HepG2 (cell line): ENCODE data around the gene PARVB. TPM values are rescaled to one million over a fixed set of nuclear protein-coding genes. Genes with fewer than 3 reads are reported as not detected.

Experiments
- ATAC-seq: fragments of 200-7000 bp; cut with Tn5 transposase; 3 replicates; pipeline ENCODE4 v1.9.1; 2020; ENCODE audit warnings: mild to moderate bottlenecking, moderate library complexity
- BruUV-seq: library from RNA; stranded (reverse); fragments of 400-500 nt; replicated peaks from 2 replicates; lab custom pipeline; 2021; lab: Mats Ljungman, UMichigan
- CTCF ChIA-PET: fragments of 300-600 bp; formaldehyde crosslinking; extraction: SDS; loops from one replicate; lab custom pipeline; 2021; ENCODE audit warnings: low total read pairs, inconsistent platforms, low intra/inter-chr PET ratio; lab: Yijun Ruan, JAX
- POLR2A ChIA-PET: fragments of 350-600 bp; sonication (Branson Sonifier 250); formaldehyde crosslinking; loops from one replicate; lab custom pipeline; 2020; ENCODE audit warnings: antibody characterized with exemption, inconsistent platforms; lab: Yijun Ruan, JAX
- DNase-seq: peaks from one replicate; pipeline ENCODE4 v3.0.0-alpha.2; 2015; ENCODE audit warnings: low spot score
- FAIRE-seq: peaks from 3 replicates; lab custom pipeline; 2011; peaks lifted over from hg19 to GRCh38; lab: Jason Lieb, UNC
- H2AFZ ChIP-seq: one replicate; pipeline ENCODE4 v1.6.1; 2011; ENCODE audit warnings: low read length, inconsistent platforms
- H3K27ac ChIP-seq: fragments of 300-600 bp; 3 replicates; pipeline ENCODE4 v1.8.0; 2011; ENCODE audit warnings: mixed run types, mild to moderate bottlenecking, mixed read lengths, low read length, inconsistent platforms; ENCODE audit not compliant: insufficient read depth; ENCODE audit errors: extremely low read length
- H3K27me3 ChIP-seq, 2 experiments: fragments of 200-600 bp in 1 of 2; 2 replicates in 1 of 2; 3 replicates in 1 of 2; pipeline versions ENCODE4 v1.6.0 to v1.8.0; 2011; ENCODE audit warnings: low read length in 2 of 2, mild to moderate bottlenecking in 2 of 2, moderate library complexity in 2 of 2, inconsistent platforms in 1 of 2; ENCODE audit not compliant: insufficient read depth in 2 of 2, control insufficient read depth in 1 of 2
- H3K36me3 ChIP-seq, 2 experiments: fragments of 200-600 bp in 1 of 2; replicated peaks in 1 of 2; 2 replicates in 1 of 2; 3 replicates in 1 of 2; pipeline versions ENCODE4 v1.5.1 to v1.8.0; 2011; ENCODE audit warnings: low read length in 2 of 2, inconsistent platforms in 1 of 2; ENCODE audit not compliant: insufficient read depth in 2 of 2, control insufficient read depth in 1 of 2
- H3K4me1 ChIP-seq: 2 replicates; pipeline ENCODE4 v1.5.1; 2012; ENCODE audit warnings: low read length, inconsistent platforms; ENCODE audit not compliant: insufficient read depth
- H3K4me2 ChIP-seq: 2 replicates; pipeline ENCODE4 v1.6.0; 2011; ENCODE audit warnings: low read depth, low read length, inconsistent platforms
- H3K4me3 ChIP-seq, 3 experiments: fragments of 200-600 bp in 1 of 3; sonication (generic), shearing (Covaris generic) in 1 of 3; replicated peaks in 1 of 3; 2 replicates each; pipeline ENCODE4 v1.5.1; 2011 to 2016; ENCODE audit warnings: low read length in 3 of 3, inconsistent platforms in 2 of 3, low read depth in 2 of 3, mild to moderate bottlenecking in 2 of 3, control low read depth in 1 of 3, mixed read lengths in 1 of 3; ENCODE audit not compliant: insufficient read depth in 1 of 3
- H3K79me2 ChIP-seq: one replicate; pipeline ENCODE4 v1.6.1; 2011; ENCODE audit warnings: low read length, inconsistent platforms; ENCODE audit not compliant: insufficient read depth
- H3K9ac ChIP-seq: 2 replicates; pipeline ENCODE4 v1.6.0; 2011; ENCODE audit warnings: mild to moderate bottlenecking, low read depth, low read length, inconsistent platforms; ENCODE audit not compliant: insufficient read depth
- H3K9me3 ChIP-seq: 2 replicates; pipeline ENCODE4 v1.5.1; 2012; ENCODE audit warnings: mild to moderate bottlenecking, low read length
- H4K20me1 ChIP-seq: 2 replicates; pipeline ENCODE4 v1.6.0; 2011; ENCODE audit warnings: inconsistent platforms, mild to moderate bottlenecking, low read length, moderate library complexity; ENCODE audit not compliant: insufficient read depth
- CBX2 ChIP-seq, 2 experiments: fragments of 200-600 bp in 1 of 2; sonication (generic); formaldehyde crosslinking in 1 of 2; IDR thresholded peaks; 2 replicates each; pipeline versions ENCODE4 v1.7.0 to v1.8.1; 2018 to 2022; ENCODE audit warnings: low read depth in 2 of 2, low read length in 1 of 2, mild to moderate bottlenecking in 1 of 2, missing genetic modification reagents in 1 of 2
- FLYWCH1 ChIP-seq: sonication (generic); formaldehyde crosslinking; IDR thresholded peaks from 2 replicates; pipeline ENCODE4 v1.8.1; 2023; ENCODE audit warnings: mild to moderate bottlenecking, missing genetic modification reagents
- PRPF4 ChIP-seq: fragments of 200-400 bp; formaldehyde crosslinking; IDR thresholded peaks from 2 replicates; pipeline ENCODE4 v1.6.1; 2016; ENCODE audit warnings: low read length, low read depth; ENCODE audit not compliant: poor library complexity, severe bottlenecking
- SATB2 ChIP-seq: sonication (generic); formaldehyde crosslinking; IDR thresholded peaks from 2 replicates; pipeline ENCODE4 v1.5.0; 2020; ENCODE audit warnings: missing genetic modification reagents
- SMYD3 ChIP-seq: sonication (generic); formaldehyde crosslinking; IDR thresholded peaks from 2 replicates; pipeline ENCODE4 v1.8.1; 2023; ENCODE audit warnings: mild to moderate bottlenecking, missing genetic modification reagents
- TBX3 ChIP-seq: fragments of 450-650 bp; IDR thresholded peaks from 2 replicates; pipeline ENCODE4 v1.6.1; 2017; ENCODE audit warnings: antibody characterized with exemption, mild to moderate bottlenecking, inconsistent platforms, borderline replicate concordance
- YY1 ChIP-seq: IDR thresholded peaks from 2 replicates; pipeline ENCODE4 v1.6.1; 2011; ENCODE audit warnings: low read length, low read depth, moderate library complexity, mild to moderate bottlenecking; ENCODE audit not compliant: insufficient read depth, insufficient replicate concordance
- ZNF296 ChIP-seq: sonication (generic); formaldehyde crosslinking; conservative IDR thresholded peaks from 2 replicates; pipeline ENCODE4 v1.5.0; 2020; ENCODE audit warnings: mild to moderate bottlenecking, missing genetic modification reagents
- ZNF317 ChIP-seq: sonication (generic); formaldehyde crosslinking; IDR thresholded peaks from 2 replicates; pipeline ENCODE4 v1.5.0; 2020; ENCODE audit warnings: mild to moderate bottlenecking, missing genetic modification reagents
- ZNF567 ChIP-seq: sonication (generic); formaldehyde crosslinking; IDR thresholded peaks from 2 replicates; pipeline ENCODE4 v1.8.1; 2023; ENCODE audit warnings: mild to moderate bottlenecking, missing genetic modification reagents, borderline replicate concordance
- ZNF709 ChIP-seq: sonication (generic); formaldehyde crosslinking; IDR thresholded peaks from 2 replicates; pipeline ENCODE4 v1.5.0; 2020; ENCODE audit warnings: mild to moderate bottlenecking, missing genetic modification reagents
- ZSCAN20 ChIP-seq: sonication (generic); formaldehyde crosslinking; IDR thresholded peaks from 2 replicates; pipeline ENCODE4 v1.4.0; 2020; ENCODE audit warnings: missing genetic modification reagents, mild to moderate bottlenecking, borderline replicate concordance
- WGBS: methylation state at CpG from one replicate; pipeline ENCODE4 v1.1.6; 2017; ENCODE audit warnings: low lambda C conversion rate; 5-methylcytosine and 5-hydroxymethylcytosine counted together
- in situ Hi-C: cut with HindIII; loops from 2 replicates; pipeline ENCODE4 v1.10.0; 2017; ENCODE audit warnings: low pct_unique_long_range_greater_than_20kb; ENCODE audit not compliant: extremely low pct_ligation_motif_present
- intact Hi-C: fragments of 100-400 bp; cut with micrococcal nuclease; formaldehyde crosslinking; loops from one replicate; pipeline ENCODE4 v1.10.0; 2022; ENCODE audit not compliant: unreplicated experiment
- polyA plus RNA-seq, 8 experiments: library from polyadenylated mRNA; depleted of rRNA in 3 of 8; stranded (reverse) in 7 of 8; unstranded in 1 of 8; fragments of >200 nt; fragmentation: Illumina TruSeq in 4 of 8; extraction: Trizol in 4 of 8; gene quantifications; 2 replicates each; pipeline versions ENCODE4 v1.2.1 to v1.2.3, GENCODE V29; 2011 to 2016; ENCODE audit warnings: low read depth in 4 of 8, missing spikeins in 1 of 8, mixed read lengths in 1 of 8; ENCODE audit not compliant: insufficient read depth in 1 of 8
- total RNA-seq, 5 experiments: library from RNA; depleted of rRNA; stranded (reverse); fragments of >200 nt; fragmentation: Illumina TruSeq; extraction: Trizol; gene quantifications; 2 replicates each; pipeline ENCODE4 v1.2.3, GENCODE V29; 2016; ENCODE audit warnings: low read depth in 1 of 5
- TF ChIP-seq, protein P1 (sequence below): sonication (generic); formaldehyde crosslinking; IDR thresholded peaks from 2 replicates; pipeline ENCODE4 v1.4.0; 2020; ENCODE audit warnings: missing genetic modification reagents

PARVB gene
- total and polyA plus RNA-seq, 2 of the 13 experiments (the other 11 are each of a cell fraction or from before 2014, with no cell fraction given) = 0.11 to 0.15 TPM

DNA sequence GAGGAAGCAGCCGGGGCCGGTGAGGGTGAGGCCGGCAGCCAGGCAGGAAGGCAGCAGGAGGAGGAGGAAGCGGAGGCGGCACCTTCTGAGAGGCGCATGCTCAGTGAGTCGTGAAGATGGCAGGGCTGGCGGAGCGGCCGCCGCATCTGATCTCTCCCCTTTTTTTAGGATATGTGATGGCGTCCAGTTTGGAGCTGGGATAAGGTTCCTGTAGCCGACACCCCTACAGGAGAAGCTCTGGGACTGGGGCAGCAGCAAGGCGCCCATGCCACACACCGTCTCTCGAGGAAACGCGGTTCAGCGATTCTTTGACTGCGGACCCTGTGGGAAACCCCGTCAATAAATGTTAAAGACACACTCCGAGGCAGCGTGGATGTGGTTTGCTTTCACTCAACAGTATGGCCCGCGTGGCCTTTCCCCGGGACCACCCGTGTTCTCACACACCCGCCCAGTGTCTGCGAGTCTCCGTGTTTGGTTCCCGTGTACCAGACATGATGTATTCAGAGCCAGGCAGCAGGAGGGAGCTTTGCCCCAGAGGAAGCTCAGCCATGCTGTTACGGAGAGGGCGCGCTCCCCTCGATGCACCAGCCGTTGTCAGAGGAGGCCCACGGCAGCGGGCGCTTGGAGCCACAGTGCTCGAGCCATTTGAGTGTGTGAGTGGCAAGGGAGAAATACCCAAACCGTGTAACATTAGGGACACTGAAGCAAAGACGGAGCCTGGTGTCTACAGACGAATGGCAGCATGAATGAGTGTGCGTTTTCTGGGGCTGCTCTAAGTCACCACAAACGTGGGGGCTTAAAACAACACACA is 27.7 kb upstream of the PARVB start:
- in situ Hi-C loops (loop anchor here (5.0 kb wide), 1 partner anchor 91 kb away; no protein-coding TSS in a partner anchor), intact Hi-C loops (no loop called here)
- FAIRE-seq = no peak
- Histone ChIP-seq H4K20me1 (peaks cover 4% of the 10 kb centered on the region; the same call in 1 of the 2 replicates), H3K4me2 (no peak overlapping the region), H3K36me3 (peaks cover 26 to 74% of the 10 kb centered on the region in 2 experiments), H3K4me1 (peaks cover 23% of the 10 kb centered on the region), H3K27me3 (no peaks in the 10 kb centered on the region), H3K9ac (no peak overlapping the region), H3K27ac (no peak overlapping the region), H3K9me3 (no peaks in the 10 kb centered on the region), H2AFZ (no peak overlapping the region), H3K4me3 (no peak overlapping the region), H3K79me2 (no peaks in the 10 kb centered on the region)
- 97% methylated on average over 44 of the region's 45 CpGs for WGBS
- no peak for DNase-seq
- BruUV-seq = no TSS peak
- ChIA-PET POLR2A (no interaction called here), CTCF (no interaction called here)
- no peak for TF ChIP-seq CBX2 (IDR thresholded peaks at IDR 0.05; ENCODE audit: low read depth, low read length)
- TF ChIP-seq CBX2 (CRISPR knock-in tag; IDR thresholded peaks at IDR 0.05; ENCODE audit: low read depth) = no peak
- TF ChIP-seq TBX3 = no peak
- TF ChIP-seq ZNF296 (CRISPR knock-in tag) = no peak
- no peak for TF ChIP-seq ZNF567 (CRISPR knock-in tag)
- TF ChIP-seq SMYD3 = no peak
- TF ChIP-seq ZNF709 (CRISPR knock-in tag) = no peak
- ATAC-seq = no peak

DNA sequence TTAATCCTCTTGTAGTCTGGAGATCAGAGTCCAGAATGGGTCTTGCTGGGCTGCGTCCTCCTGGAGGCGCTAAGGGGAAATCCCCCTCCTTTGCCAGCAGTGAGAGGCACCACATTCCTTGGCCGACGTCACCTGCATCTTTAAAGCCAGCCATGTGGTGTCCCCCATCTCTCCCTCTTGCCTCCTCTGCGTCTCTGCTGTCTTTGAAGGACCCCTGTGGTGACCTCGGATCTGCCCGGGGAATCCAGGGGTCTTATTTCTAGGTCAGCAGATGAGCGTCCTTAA is 27.2 kb upstream of the PARVB start:
- no peaks in the 10 kb centered on the region for H3K9me3 ChIP-seq
- no peaks in the 10 kb centered on the region for H3K79me2 ChIP-seq
- in situ Hi-C loops (loop anchor here (5.0 kb wide), 1 partner anchor 90 kb away; no protein-coding TSS in a partner anchor), intact Hi-C loops (no loop called here)
- POLR2A ChIA-PET = no interaction called here
- 99% methylated on average over 6 of the region's 8 CpGs for WGBS
- DNase-seq = no peak
- H2AFZ ChIP-seq = no peak overlapping the region
- H3K36me3 ChIP-seq = peaks cover 26 to 72% of the 10 kb centered on the region in 2 experiments
- H3K9ac ChIP-seq = no peak overlapping the region
- H3K27me3 ChIP-seq = no peaks in the 10 kb centered on the region
- TF ChIP-seq FLYWCH1 (CRISPR knock-in tag) (no peak), PRPF4 (no peak), ZSCAN20 (CRISPR knock-in tag) (no peak), YY1 (no peak), SATB2 (CRISPR knock-in tag) (no peak), ZNF317 (CRISPR knock-in tag) (no peak)
- TF ChIP-seq, protein P1, sequence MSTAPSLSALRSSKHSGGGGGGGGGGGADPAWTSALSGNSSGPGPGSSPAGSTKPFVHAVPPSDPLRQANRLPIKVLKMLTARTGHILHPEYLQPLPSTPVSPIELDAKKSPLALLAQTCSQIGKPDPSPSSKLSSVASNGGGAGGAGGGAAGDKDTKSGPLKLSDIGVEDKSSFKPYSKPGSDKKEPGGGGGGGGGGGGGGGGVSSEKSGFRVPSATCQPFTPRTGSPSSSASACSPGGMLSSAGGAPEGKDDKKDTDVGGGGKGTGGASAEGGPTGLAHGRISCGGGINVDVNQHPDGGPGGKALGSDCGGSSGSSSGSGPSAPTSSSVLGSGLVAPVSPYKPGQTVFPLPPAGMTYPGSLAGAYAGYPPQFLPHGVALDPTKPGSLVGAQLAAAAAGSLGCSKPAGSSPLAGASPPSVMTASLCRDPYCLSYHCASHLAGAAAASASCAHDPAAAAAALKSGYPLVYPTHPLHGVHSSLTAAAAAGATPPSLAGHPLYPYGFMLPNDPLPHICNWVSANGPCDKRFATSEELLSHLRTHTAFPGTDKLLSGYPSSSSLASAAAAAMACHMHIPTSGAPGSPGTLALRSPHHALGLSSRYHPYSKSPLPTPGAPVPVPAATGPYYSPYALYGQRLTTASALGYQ (CRISPR knock-in tag) = no peak
- TF ChIP-seq, all 625 proteins: peak for 0
- Histone ChIP-seq H3K4me3 (no peak overlapping the region), H4K20me1 (peaks cover 4% of the 10 kb centered on the region; the same call in 1 of the 2 replicates), H3K4me1 (peaks cover 23% of the 10 kb centered on the region), H3K4me2 (no peak overlapping the region), H3K27ac (no peak overlapping the region)
- BruUV-seq = no TSS peak
- CTCF ChIA-PET = no interaction called here
- no peak for FAIRE-seq
- ATAC-seq = no peak
